HCT116 (cell line): ENCODE data around the gene ESRRA. TPM values are rescaled to one million over a fixed set of nuclear protein-coding genes. Genes with fewer than 3 reads are reported as not detected.

Source experiments
- ATAC-seq: fragments of 200-7000 bp; cut with Tn5 transposase; 2 replicates; pipeline ENCODE4 v1.9.1; 2020; ENCODE audit warnings: mild to moderate bottlenecking, moderate library complexity
- BruUV-seq: library from RNA; stranded (reverse); fragments of 400-500 nt; replicated peaks from 2 replicates; lab custom pipeline; 2021; lab: Mats Ljungman, UMichigan
- CTCF ChIA-PET: fragments of 300-600 bp; sonication (Branson Sonifier 250); formaldehyde crosslinking; loops from one replicate; lab custom pipeline; 2021; ENCODE audit warnings: antibody characterized with exemption; lab: Charles Lee
- POLR2A ChIA-PET: fragments of 300-600, 350-600 bp; sonication (Branson Sonifier 250); formaldehyde crosslinking; loops from one replicate; lab custom pipeline; 2021; ENCODE audit warnings: antibody characterized with exemption; lab: Charles Lee
- RAD21 ChIA-PET, 2 experiments: fragments of 300-600 bp; sonication (Branson Sonifier 250); formaldehyde crosslinking; loops; one replicate each; lab custom pipeline; 2023; ENCODE audit warnings: low total read pairs in 2 of 2; ENCODE audit not compliant: uncharacterized antibody in 2 of 2, unreplicated experiment in 2 of 2, low non-redundant PET in 1 of 2; lab: Charles Lee
- DNase-seq: peaks from one replicate; pipeline ENCODE4 v3.0.0-alpha.2; 2010; ENCODE audit warnings: low read depth, low spot score
- H2AFZ ChIP-seq: fragments of 200-600 bp; shearing (Covaris generic), sonication (generic); 2 replicates; pipeline ENCODE4 v1.6.1; 2017; ENCODE audit warnings: low read depth, mixed run types, mixed read lengths, antibody characterized with exemption, low read length; ENCODE audit not compliant: poor library complexity, severe bottlenecking
- H3K27ac ChIP-seq: 2 replicates; pipeline ENCODE4 v1.5.1; 2012; ENCODE audit warnings: low read depth, low read length
- H3K27me3 ChIP-seq: fragments of 200-600 bp; sonication (generic); 2 replicates; pipeline ENCODE4 v1.6.1; 2016; ENCODE audit warnings: mixed run types, low read length, mixed read lengths; ENCODE audit not compliant: insufficient read depth
- H3K36me3 ChIP-seq, 2 experiments: fragments of 200-500 bp in 1 of 2; fragments of 200-600 bp in 1 of 2; sonication (Bioruptor generic) in 1 of 2; sonication (generic) in 1 of 2; 2 replicates each; pipeline versions ENCODE4 v1.5.1 to v1.6.1; 2014 to 2016; ENCODE audit warnings: low read length in 2 of 2, inconsistent platforms in 1 of 2, mixed read lengths in 1 of 2, mixed run types in 1 of 2; ENCODE audit not compliant: insufficient read depth in 2 of 2, control insufficient read depth in 1 of 2
- H3K4me1 ChIP-seq, 2 experiments: fragments of 200-600 bp in 1 of 2; sonication (generic) in 1 of 2; 2 replicates each; pipeline versions ENCODE4 v1.5.1 to v1.6.1; 2012 to 2017; ENCODE audit warnings: low read length in 2 of 2, inconsistent platforms in 1 of 2, mild to moderate bottlenecking in 1 of 2, mixed read lengths in 1 of 2, mixed run types in 1 of 2, moderate library complexity in 1 of 2; ENCODE audit not compliant: insufficient read depth in 2 of 2, control insufficient read depth in 1 of 2
- H3K4me2 ChIP-seq: fragments of 200-600 bp; sonication (generic); 2 replicates; pipeline ENCODE4 v1.6.1; 2017; ENCODE audit warnings: mixed run types, low read length, mixed read lengths
- H3K4me3 ChIP-seq, 2 experiments: fragments of 200-600 bp in 1 of 2; sonication (generic) in 1 of 2; replicated peaks in 1 of 2; 2 replicates each; pipeline ENCODE4 v1.5.1; 2011 to 2016; ENCODE audit warnings: low read length in 2 of 2, control low read depth in 1 of 2, low read depth in 1 of 2, mild to moderate bottlenecking in 1 of 2, mixed read lengths in 1 of 2, mixed run types in 1 of 2
- H3K79me2 ChIP-seq: fragments of 200-600 bp; sonication (generic); 2 replicates; pipeline ENCODE4 v1.6.1; 2017; ENCODE audit warnings: mild to moderate bottlenecking, mixed run types, low read length, moderate library complexity, mixed read lengths; ENCODE audit not compliant: insufficient read depth
- H3K9ac ChIP-seq: fragments of 200-600 bp; sonication (generic); 2 replicates; pipeline ENCODE4 v1.6.1; 2016; ENCODE audit warnings: low read length, mixed read lengths
- H3K9me2 ChIP-seq: fragments of 200-600 bp; sonication (generic), shearing (Covaris generic); 2 replicates; pipeline ENCODE4 v1.6.1; 2017; ENCODE audit warnings: mixed run types, mild to moderate bottlenecking, moderate library complexity; ENCODE audit not compliant: insufficient read depth
- H3K9me3 ChIP-seq, 2 experiments: fragments of 200-500 bp in 1 of 2; fragments of 200-600 bp in 1 of 2; sonication (Bioruptor generic) in 1 of 2; sonication (generic) in 1 of 2; 2 replicates each; pipeline ENCODE4 v1.6.1; 2014 to 2017; ENCODE audit warnings: low read length in 2 of 2, mixed read lengths in 2 of 2, inconsistent platforms in 1 of 2, low read depth in 1 of 2, mild to moderate bottlenecking in 1 of 2, mixed run types in 1 of 2, moderate library complexity in 1 of 2; ENCODE audit not compliant: control insufficient read depth in 1 of 2, insufficient read depth in 1 of 2
- H4K20me1 ChIP-seq: fragments of 200-600 bp; sonication (generic), shearing (Covaris generic); 2 replicates; pipeline ENCODE4 v1.6.1; 2017; ENCODE audit warnings: mixed run types, mild to moderate bottlenecking, moderate library complexity; ENCODE audit not compliant: insufficient read depth
- CBX3 ChIP-seq: IDR thresholded peaks from 2 replicates; pipeline ENCODE4 v1.6.1; 2012; ENCODE audit warnings: low read depth
- EGR1 ChIP-seq: IDR thresholded peaks from 2 replicates; pipeline ENCODE4 v1.6.1; 2012; ENCODE audit warnings: low read depth
- POLR2AphosphoS5 ChIP-seq: IDR thresholded peaks from 2 replicates; pipeline ENCODE4 v1.6.1; 2011; ENCODE audit warnings: mild to moderate bottlenecking, low read depth, low read length, moderate library complexity
- RAD21 ChIP-seq: IDR thresholded peaks from 2 replicates; pipeline ENCODE4 v1.6.1; 2012; ENCODE audit warnings: low read depth, mild to moderate bottlenecking
- SIN3A ChIP-seq: IDR thresholded peaks from 2 replicates; pipeline ENCODE4 v1.6.1; 2012; ENCODE audit warnings: low read depth
- SP1 ChIP-seq: IDR thresholded peaks from 2 replicates; pipeline ENCODE4 v1.6.1; 2012; ENCODE audit warnings: low read depth
- SRF ChIP-seq: IDR thresholded peaks from 2 replicates; pipeline ENCODE4 v1.6.1; 2012; ENCODE audit warnings: low read depth
- TCF7L2 ChIP-seq: IDR thresholded peaks from 2 replicates; pipeline ENCODE4 v1.7.0; 2011; ENCODE audit warnings: borderline replicate concordance, inconsistent platforms; ENCODE audit not compliant: insufficient read depth, insufficient read length; ENCODE audit errors: extremely low read depth
- YY1 ChIP-seq: IDR thresholded peaks from 2 replicates; pipeline ENCODE4 v1.6.1; 2011; ENCODE audit warnings: low read length, low read depth, moderate library complexity, mild to moderate bottlenecking; ENCODE audit not compliant: insufficient replicate concordance; ENCODE audit errors: extremely low read depth
- ZFX ChIP-seq: fragments of 450-650 bp; IDR thresholded peaks from 2 replicates; pipeline ENCODE4 v1.6.1; 2017
- intact Hi-C: fragments of 100-400 bp; cut with micrococcal nuclease; formaldehyde crosslinking; loops from 2 replicates; pipeline ENCODE4 v1.10.0; 2022
- total RNA-seq: library from RNA; stranded (reverse); gene quantifications from one replicate; pipeline ENCODE4 v1.2.1, GENCODE V29; 2021; ENCODE audit not compliant: unreplicated experiment

The ESRRA gene
- total RNA-seq, 1 experiment from 2014 or later, result 62.7 TPM

- Histone ChIP-seq H3K27ac (peak overlapping the region; percentile 99), H3K36me3 (peaks cover 0 to 8% of the 10 kb centered on the region in 2 experiments; a peak in 1 of 4 replicates), H3K79me2 (peaks cover 23% of the 10 kb centered on the region), H3K4me1 (peaks cover 12 to 55% of the 10 kb centered on the region in 2 experiments; a peak in 3 of 4 replicates), H3K27me3 (no peaks in the 10 kb centered on the region), H3K4me2 (peak overlapping the region; percentile 84), H3K9me3 (no peaks in the 10 kb centered on the region), H4K20me1 (no peaks in the 10 kb centered on the region), H3K4me3 (peak overlapping the region; percentile 59 to 70), H2AFZ (no peak overlapping the region), H3K9me2 (no peaks in the 10 kb centered on the region), H3K9ac (peak overlapping the region; percentile 88)
- ATAC-seq (no peak), DNase-seq (no peak)
- ChIA-PET CTCF (interaction anchor here (0.8 to 5.8 kb wide), 20 partner anchors 10 to 385 kb away, joined by 3 to 80 read pairs (median 6); partner anchors contain the start of genes BAD, FERMT3, FKBP2 and GPR137), POLR2A (interaction anchor here (0.9 to 5.5 kb wide), 8 partner anchors 14 to 100 kb away, joined by 3 to 30 read pairs (median 5); partner anchors contain the start of genes PPP1R14B, PRDX5, TRMT112 and VEGFB), RAD21 (interaction anchor here (0.7 to 2.5 kb wide), 7 partner anchors 28 to 99 kb away, joined by 3 to 7 read pairs (median 4); no protein-coding TSS in a partner anchor)
- intact Hi-C loops, result loop anchor here (1.0 to 5.0 kb wide), 5 partner anchors 51 to 117 kb away; partner anchors contain the start of genes FKBP2, PLCB3 and STIP1
- TF ChIP-seq SRF (no peak), POLR2AphosphoS5 (no peak), RAD21 (no peak), SIN3A (no peak), TCF7L2 (no peak), EGR1 (no peak), ZFX (no peak), SP1 (no peak), YY1 (no peak), CBX3 (no peak)
- BruUV-seq, result no TSS peak
These were observed 1.4 kb upstream of the ESRRA start for GRCh38 chr11:64304032-64304315.
